H9 (cell line): ENCODE data around the gene XK. TPM values are rescaled to one million over a fixed set of nuclear protein-coding genes. Genes with fewer than 3 reads are reported as not detected.

ENCODE experiments used
- DNase-seq: peaks from one replicate; pipeline ENCODE4 v3.0.0-alpha.2; 2017
- H2AFZ ChIP-seq: one replicate; pipeline ENCODE4 v1.6.1; 2013; ENCODE audit warnings: mild to moderate bottlenecking, low read length, control low read depth, moderate library complexity
- H2AK5ac ChIP-seq: 2 replicates; pipeline ENCODE4 v1.6.1; 2013; ENCODE audit warnings: low read length, control low read depth, mixed read lengths; ENCODE audit not compliant: insufficient read length
- H2BK120ac ChIP-seq: one replicate; pipeline ENCODE4 v1.6.1; 2013; ENCODE audit warnings: low read depth, mild to moderate bottlenecking, low read length, control low read depth, inconsistent platforms; ENCODE audit not compliant: poor library complexity, severe bottlenecking
- H2BK12ac ChIP-seq: 2 replicates; pipeline ENCODE4 v1.6.1; 2013; ENCODE audit warnings: low read length, control low read depth, mixed read lengths, low read depth; ENCODE audit not compliant: insufficient read length
- H2BK15ac ChIP-seq: 2 replicates; pipeline ENCODE4 v1.6.1; 2013; ENCODE audit warnings: low read depth, low read length, control low read depth
- H2BK20ac ChIP-seq: one replicate; pipeline ENCODE4 v1.6.1; 2013; ENCODE audit warnings: low read depth, mild to moderate bottlenecking, low read length, control low read depth, inconsistent platforms; ENCODE audit not compliant: poor library complexity, severe bottlenecking
- H2BK5ac ChIP-seq: 2 replicates; pipeline ENCODE4 v1.6.1; 2013; ENCODE audit warnings: low read length, control low read depth, mixed read lengths; ENCODE audit not compliant: insufficient read length
- H3K14ac ChIP-seq: 2 replicates; pipeline ENCODE4 v1.6.1; 2013; ENCODE audit warnings: low read length, control low read depth; ENCODE audit not compliant: insufficient read depth
- H3K18ac ChIP-seq: 2 replicates; pipeline ENCODE4 v1.6.1; 2013; ENCODE audit warnings: low read depth, mild to moderate bottlenecking, mixed read lengths, low read length, control low read depth; ENCODE audit not compliant: insufficient read length
- H3K23ac ChIP-seq: 2 replicates; pipeline ENCODE4 v1.6.1; 2013; ENCODE audit warnings: low read length, control low read depth, mixed read lengths, low read depth; ENCODE audit not compliant: insufficient read length
- H3K23me2 ChIP-seq: 2 replicates; pipeline ENCODE4 v1.6.1; 2013; ENCODE audit warnings: low read depth, mild to moderate bottlenecking, mixed read lengths, low read length, control low read depth; ENCODE audit not compliant: insufficient read length, poor library complexity, severe bottlenecking
- H3K27ac ChIP-seq: 2 replicates; pipeline ENCODE4 v1.5.1; 2013; ENCODE audit warnings: low read length, control low read depth, mixed read lengths, low read depth; ENCODE audit not compliant: insufficient read length
- H3K27me3 ChIP-seq: 2 replicates; pipeline ENCODE4 v1.6.1; 2013; ENCODE audit warnings: low read length, control low read depth, inconsistent platforms; ENCODE audit not compliant: insufficient read depth
- H3K4ac ChIP-seq: 2 replicates; pipeline ENCODE4 v1.6.1; 2013; ENCODE audit warnings: low read depth, mild to moderate bottlenecking, control low read depth, inconsistent platforms, low read length, moderate library complexity
- H3K4me1 ChIP-seq: 2 replicates; pipeline ENCODE4 v1.6.1; 2013; ENCODE audit warnings: low read length, control low read depth, inconsistent platforms; ENCODE audit not compliant: insufficient read depth
- H3K4me2 ChIP-seq: 2 replicates; pipeline ENCODE4 v1.6.1; 2013; ENCODE audit warnings: low read length, control low read depth, mixed read lengths; ENCODE audit not compliant: insufficient read length, insufficient read depth
- H3K56ac ChIP-seq: 2 replicates; pipeline ENCODE4 v1.6.1; 2013; ENCODE audit warnings: low read depth, mild to moderate bottlenecking, mixed read lengths, low read length, control low read depth; ENCODE audit not compliant: insufficient read length
- H3K79me1 ChIP-seq: 2 replicates; pipeline ENCODE4 v1.6.1; 2013; ENCODE audit warnings: low read depth, mild to moderate bottlenecking, moderate library complexity, low read length, control low read depth, inconsistent platforms; ENCODE audit not compliant: insufficient read depth, poor library complexity, severe bottlenecking
- H3K79me2 ChIP-seq: 2 replicates; pipeline ENCODE4 v1.6.1; 2013; ENCODE audit warnings: low read length, control low read depth, inconsistent platforms; ENCODE audit not compliant: insufficient read depth
- H3K9ac ChIP-seq: 2 replicates; pipeline ENCODE4 v1.6.1; 2013; ENCODE audit warnings: low read length, control low read depth, mixed read lengths; ENCODE audit not compliant: insufficient read length; ENCODE audit errors: extremely low read depth
- H3K9me3 ChIP-seq: one replicate; pipeline ENCODE4 v1.6.1; 2013; ENCODE audit warnings: low read depth, low read length, inconsistent platforms; ENCODE audit not compliant: control insufficient read depth
- H3T11ph ChIP-seq: one replicate; pipeline ENCODE4 v1.6.1; 2013; ENCODE audit warnings: mild to moderate bottlenecking, low read length, control low read depth, inconsistent platforms
- H4K20me1 ChIP-seq: one replicate; pipeline ENCODE4 v1.6.1; 2013; ENCODE audit not compliant: control insufficient read depth, insufficient read length, insufficient read depth
- H4K5ac ChIP-seq: 2 replicates; pipeline ENCODE4 v1.6.1; 2013; ENCODE audit warnings: low read depth, mild to moderate bottlenecking, mixed read lengths, low read length, control low read depth; ENCODE audit not compliant: insufficient read length
- H4K8ac ChIP-seq: replicated peaks from 2 replicates; pipeline ENCODE4 v1.6.1; 2013; ENCODE audit warnings: low read length, control low read depth, mixed read lengths, low read depth; ENCODE audit not compliant: insufficient read length
- H4K91ac ChIP-seq: 2 replicates; pipeline ENCODE4 v1.6.1; 2013; ENCODE audit warnings: low read depth, mild to moderate bottlenecking, moderate library complexity, mixed read lengths, low read length, control low read depth; ENCODE audit not compliant: insufficient read length
- H3K27ac Mint-ChIP-seq, 3 experiments: 2 replicates in 2 of 3; 3 replicates in 1 of 3; pipeline ENCODE4 v1.8.0; 2020 to 2021; ENCODE audit warnings: mixed read lengths in 3 of 3, mild to moderate bottlenecking in 1 of 3, moderate library complexity in 1 of 3
- H3K27me3 Mint-ChIP-seq: 2 replicates; pipeline ENCODE4 v1.8.0; 2021; ENCODE audit warnings: low read depth, mild to moderate bottlenecking, moderate library complexity, mixed read lengths
- H3K36me3 Mint-ChIP-seq, 3 experiments: 2 replicates in 2 of 3; 3 replicates in 1 of 3; pipeline ENCODE4 v1.8.0; 2020 to 2021; ENCODE audit warnings: low read depth in 3 of 3, mixed read lengths in 3 of 3; ENCODE audit not compliant: insufficient read depth in 1 of 3
- H3K4me1 Mint-ChIP-seq, 2 experiments: 2 replicates each; pipeline ENCODE4 v1.8.0; 2020; ENCODE audit warnings: mixed read lengths in 2 of 2
- H3K4me3 Mint-ChIP-seq, 2 experiments: 2 replicates in 1 of 2; 3 replicates in 1 of 2; pipeline ENCODE4 v1.8.0; 2020 to 2021; ENCODE audit warnings: mild to moderate bottlenecking in 2 of 2, mixed read lengths in 2 of 2, moderate library complexity in 1 of 2
- H3K9me3 Mint-ChIP-seq, 2 experiments: 2 replicates in 1 of 2; 3 replicates in 1 of 2; pipeline ENCODE4 v1.8.0; 2020; ENCODE audit warnings: mild to moderate bottlenecking in 2 of 2, mixed read lengths in 2 of 2, moderate library complexity in 1 of 2
- WGBS: extraction: QIAGEN DNeasy Blood & Tissue Kit; methylation state at CpG from one replicate; pipeline ENCODE4 v1.1.7; 2013; ENCODE audit warnings: missing lambda C conversion rate, low lambda C conversion rate, mixed read lengths; ENCODE audit not compliant: insufficient read length; ENCODE audit errors: extremely low coverage; 5-methylcytosine and 5-hydroxymethylcytosine counted together
- total RNA-seq: library from RNA; stranded (reverse); gene quantifications from 2 replicates; pipeline ENCODE4 v1.2.1, GENCODE V29; 2021
- TF ChIP-seq, protein P1 (sequence below): fragments of 200-600 bp; sonication (generic); conservative IDR thresholded peaks from 3 replicates; pipeline ENCODE4 v1.8.0; 2021; ENCODE audit warnings: antibody characterized with exemption, mild to moderate bottlenecking

The XK gene
- total RNA-seq, 1 experiment from 2014 or later: 0.85 TPM

DNA sequence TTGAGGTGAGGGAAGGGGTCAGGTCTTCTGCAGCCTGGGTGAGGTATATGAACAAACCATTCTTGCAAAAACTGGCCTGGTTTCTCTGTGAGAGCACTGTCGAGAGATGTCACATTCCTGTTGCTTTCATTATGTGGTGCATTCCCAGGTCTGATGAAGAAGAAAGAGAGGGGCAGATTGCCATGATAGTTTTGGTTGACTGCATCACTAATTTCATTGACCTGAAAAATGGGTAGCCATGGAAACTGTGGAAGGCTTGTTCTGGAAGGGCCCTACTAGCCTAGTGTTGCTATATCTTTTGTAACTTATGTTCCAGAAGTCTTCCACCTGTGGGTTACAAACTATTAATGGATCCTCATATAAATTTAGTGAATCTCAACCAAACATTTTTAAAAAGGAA is 61.4 kb downstream of the XK start:
- TF ChIP-seq, protein P1, sequence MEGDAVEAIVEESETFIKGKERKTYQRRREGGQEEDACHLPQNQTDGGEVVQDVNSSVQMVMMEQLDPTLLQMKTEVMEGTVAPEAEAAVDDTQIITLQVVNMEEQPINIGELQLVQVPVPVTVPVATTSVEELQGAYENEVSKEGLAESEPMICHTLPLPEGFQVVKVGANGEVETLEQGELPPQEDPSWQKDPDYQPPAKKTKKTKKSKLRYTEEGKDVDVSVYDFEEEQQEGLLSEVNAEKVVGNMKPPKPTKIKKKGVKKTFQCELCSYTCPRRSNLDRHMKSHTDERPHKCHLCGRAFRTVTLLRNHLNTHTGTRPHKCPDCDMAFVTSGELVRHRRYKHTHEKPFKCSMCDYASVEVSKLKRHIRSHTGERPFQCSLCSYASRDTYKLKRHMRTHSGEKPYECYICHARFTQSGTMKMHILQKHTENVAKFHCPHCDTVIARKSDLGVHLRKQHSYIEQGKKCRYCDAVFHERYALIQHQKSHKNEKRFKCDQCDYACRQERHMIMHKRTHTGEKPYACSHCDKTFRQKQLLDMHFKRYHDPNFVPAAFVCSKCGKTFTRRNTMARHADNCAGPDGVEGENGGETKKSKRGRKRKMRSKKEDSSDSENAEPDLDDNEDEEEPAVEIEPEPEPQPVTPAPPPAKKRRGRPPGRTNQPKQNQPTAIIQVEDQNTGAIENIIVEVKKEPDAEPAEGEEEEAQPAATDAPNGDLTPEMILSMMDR: no peak
- H3K23me2 ChIP-seq: no peaks in the 10 kb centered on the region
- H4K8ac ChIP-seq: no peak overlapping the region
- no peak overlapping the region for H3K23ac ChIP-seq
- no peak overlapping the region for H3K27ac ChIP-seq
- H3K18ac ChIP-seq: no peak overlapping the region
- no peak overlapping the region for H3K9ac ChIP-seq
- H3K79me1 ChIP-seq: no peaks in the 10 kb centered on the region
- H3T11ph ChIP-seq: no peak overlapping the region
- no peaks in the 10 kb centered on the region for H3K9me3 ChIP-seq
- no peak overlapping the region for H3K14ac ChIP-seq
- no peak overlapping the region for H3K27ac Mint-ChIP-seq
- no peak overlapping the region for H3K4me3 Mint-ChIP-seq
- H4K91ac ChIP-seq: no peak overlapping the region
- no peaks in the 10 kb centered on the region for H3K4me1 Mint-ChIP-seq
- no peak overlapping the region for H4K5ac ChIP-seq
- H3K56ac ChIP-seq: no peak overlapping the region
- no peak overlapping the region for H2BK15ac ChIP-seq
- H2AFZ ChIP-seq: no peak overlapping the region
- H4K20me1 ChIP-seq: no peaks in the 10 kb centered on the region
- no CpG with 5 or more reads among the region's 1 CpG for WGBS
- no peak overlapping the region for H2BK5ac ChIP-seq
- no peak overlapping the region for H2BK120ac ChIP-seq
- no peak overlapping the region for H2AK5ac ChIP-seq
- H3K4me2 ChIP-seq: no peak overlapping the region
- 0 out of 7 replicates have a peak, but pooled peaks cover 0 to 1% (median 0%) of the 10 kb centered on the region in 3 experiments for H3K36me3 Mint-ChIP-seq
- H3K27me3 ChIP-seq: no peaks in the 10 kb centered on the region
- peaks cover 57 to 58% of the 10 kb centered on the region in 2 experiments for H3K9me3 Mint-ChIP-seq
- H3K4me1 ChIP-seq: no peaks in the 10 kb centered on the region
- H2BK20ac ChIP-seq: no peak overlapping the region
- no peak for DNase-seq
- H3K27me3 Mint-ChIP-seq: no peaks in the 10 kb centered on the region
- H3K4ac ChIP-seq: no peak overlapping the region
- no peak overlapping the region for H2BK12ac ChIP-seq
- no peaks in the 10 kb centered on the region for H3K79me2 ChIP-seq
